Measurements from ENCODE around the gene TP53. TPM values are rescaled to one million over a fixed set of nuclear protein-coding genes. Genes with fewer than 3 reads are reported as not detected.

The TP53 gene
- total RNA-seq, 4 donors from 2014 or later: 14.7 to 16.3 (median 15.6) TPM

- H3K4me1 ChIP-seq: no peaks in the 10 kb centered on the region
- TF ChIP-seq EP300 (IDR thresholded peaks at IDR 0.05) (no peak), POLR2A (IDR thresholded peaks at IDR 0.05) (no peak), POLR2AphosphoS5 (IDR thresholded peaks at IDR 0.05) (no peak), CTCF (IDR thresholded peaks at IDR 0.05) (no peak)
- no peaks in the 10 kb centered on the region for H3K9me3 ChIP-seq
- H3K36me3 ChIP-seq: peaks cover 0 to 7% of the 10 kb centered on the region in 2 donors
- H3K4me3 ChIP-seq: no peak overlapping the region
- H3K27ac ChIP-seq: no peak overlapping the region
- WGBS, 2 donors (ENCODE audit: low coverage in 1 of 2): 89% methylated on average over 7 of the region's 8 CpGs; no CpG with 5 or more reads in 1 of the 2 donors
- ATAC-seq: no peak
- H3K27me3 ChIP-seq: no peaks in the 10 kb centered on the region
Measured at GRCh38 chr17:7620835-7621234, 66.5 kb downstream of the TP53 start.

GRCh38 chr17:7618608-7619007 is 68.7 kb downstream of the TP53 start:
- TF ChIP-seq EP300 (IDR thresholded peaks at IDR 0.05) (no peak), POLR2A (IDR thresholded peaks at IDR 0.05) (no peak), POLR2AphosphoS5 (IDR thresholded peaks at IDR 0.05) (no peak), CTCF (IDR thresholded peaks at IDR 0.05) (no peak)
- H3K27ac ChIP-seq: no peak overlapping the region
- peaks cover 0 to 10% (median 2%) of the 10 kb centered on the region in 3 donors for H3K4me1 ChIP-seq
- ATAC-seq: no peak
- H3K9me3 ChIP-seq: no peaks in the 10 kb centered on the region
- no peaks in the 10 kb centered on the region for H3K36me3 ChIP-seq
- H3K27me3 ChIP-seq: no peaks in the 10 kb centered on the region
- H3K4me3 ChIP-seq: no peak overlapping the region
- 87 to 90% methylated on average over 2 to 4 of the region's 5 CpGs for WGBS, 2 donors (ENCODE audit: low coverage in 1 of 2)

Other genes with a start within 250 kb of the TP53 start
- 1 to 10 TPM in 1 of 4 donors, under 1 TPM in 2, not detected in 1; 0.13 to 1.0 (median 0.42) TPM for gene FGF11, start 248.0 kb downstream of the TP53 start, total RNA-seq
- 10 to 100 TPM in 1 of 4 donors, 1 to 10 TPM in 3; 4.7 to 12.1 (median 8.1) TPM for gene CHRNB1, start 242.4 kb downstream of the TP53 start, total RNA-seq
- 100 to 1,000 TPM in 1 of 4 donors, 10 to 100 TPM in 3; 68.4 to 115 (median 80.2) TPM for gene ZBTB4, start 207.9 kb downstream of the TP53 start, total RNA-seq
- gene SLC35G6, start 206.0 kb downstream of the TP53 start, total RNA-seq: not detected
- gene POLR2A, start 203.1 kb downstream of the TP53 start, total RNA-seq: 10 to 100 TPM; 41.0 to 55.3 (median 47.3) TPM
- gene TNFSF12, start 138.4 kb downstream of the TP53 start, total RNA-seq: 100 to 1,000 TPM in 1 of 4 donors, 10 to 100 TPM in 3; 61.1 to 108 (median 84.7) TPM
- 10 to 100 TPM; 14.5 to 47.1 (median 27.2) TPM for gene TNFSF13, start 128.7 kb downstream of the TP53 start, total RNA-seq
- gene SENP3, start 125.6 kb downstream of the TP53 start, total RNA-seq: 10 to 100 TPM; 68.3 to 94.7 (median 79.6) TPM
- 10 to 100 TPM in 3 of 4 donors, 1 to 10 TPM in 1; 7.9 to 83.1 (median 46.1) TPM for gene CD68, start 107.9 kb downstream of the TP53 start, total RNA-seq
- gene MPDU1, start 103.6 kb downstream of the TP53 start, total RNA-seq: 10 to 100 TPM; 38.1 to 66.5 (median 51.2) TPM
- 1 to 10 TPM; 5.1 to 9.0 (median 5.9) TPM for gene SOX15, start 97.4 kb downstream of the TP53 start, total RNA-seq
- 10 to 100 TPM; 39.3 to 54.6 (median 47.4) TPM for gene FXR2, start 72.6 kb downstream of the TP53 start, total RNA-seq
- gene SAT2, start 59.7 kb downstream of the TP53 start, total RNA-seq: 10 to 100 TPM; 50.6 to 72.3 (median 62.3) TPM
- 1 to 10 TPM in 1 of 4 donors, under 1 TPM in 1, not detected in 2; 0.40 to 3.0 TPM for gene SHBG, start 57.4 kb downstream of the TP53 start, total RNA-seq
- gene ATP1B2, start 36.6 kb downstream of the TP53 start, total RNA-seq: 1 to 10 TPM in 3 of 4 donors, under 1 TPM in 1; 0.77 to 3.6 (median 2.3) TPM
- 1 to 10 TPM; 2.8 to 4.7 (median 3.9) TPM for gene WRAP53, start 987 bp upstream of the TP53 start, total RNA-seq
- under 1 TPM in 2 of 4 donors, not detected in 2; 0.27 to 0.52 TPM for gene EFNB3, start 17.7 kb upstream of the TP53 start, total RNA-seq
- under 1 TPM in 2 of 4 donors, not detected in 2; 0.08 to 0.31 TPM for gene DNAH2, start 30.3 kb upstream of the TP53 start, total RNA-seq
- gene KDM6B, start 146.7 kb upstream of the TP53 start, total RNA-seq: 10 to 100 TPM in 3 of 4 donors, 1 to 10 TPM in 1; 5.7 to 16.2 (median 15.6) TPM
- 10 to 100 TPM in 3 of 4 donors, 1 to 10 TPM in 1; 6.5 to 41.6 (median 29.6) TPM for gene TMEM88, start 167.6 kb upstream of the TP53 start, total RNA-seq
- gene NAA38, start 170.1 kb upstream of the TP53 start, total RNA-seq: 10 to 100 TPM; 60.5 to 84.7 (median 69.8) TPM
- 10 to 100 TPM; 12.0 to 18.7 (median 13.7) TPM for gene CYB5D1, start 170.5 kb upstream of the TP53 start, total RNA-seq
- 100 to 1,000 TPM in 3 of 4 donors, 10 to 100 TPM in 1; 56.7 to 134 (median 120) TPM for gene CHD3, start 201.3 kb upstream of the TP53 start, total RNA-seq
- 1 to 10 TPM; 1.6 to 5.4 (median 2.1) TPM for gene RNF227, start 228.8 kb upstream of the TP53 start, total RNA-seq
- 1 to 10 TPM in 1 of 4 donors, under 1 TPM in 1, not detected in 2; 0.58 to 1.3 TPM for gene KCNAB3, start 242.4 kb upstream of the TP53 start, total RNA-seq
- 10 to 100 TPM; 20.9 to 44.2 (median 29.0) TPM for gene TRAPPC1, start 244.5 kb upstream of the TP53 start, total RNA-seq
- gene CNTROB, start 244.7 kb upstream of the TP53 start, total RNA-seq: 10 to 100 TPM; 15.6 to 31.8 (median 18.2) TPM